HG03565 (cell line): ENCODE data around the gene RIBC1.
A peak's percentile ranks its signal among the peaks of the same experiment; 100 is the strongest.
"Not testable (repeated sequence)": the region's sequence is repeated elsewhere in the genome, so short reads cannot be mapped to it uniquely, and the experiment has no call there.

ENCODE experiments used
- ATAC-seq: cut with Tn5 transposase; IDR thresholded peaks from one replicate; pipeline ENCODE4 v1.9.1; 2021; ENCODE audit warnings: mild to moderate bottlenecking, moderate library complexity; ENCODE audit not compliant: unreplicated experiment

RIBC1 gene

DNA sequence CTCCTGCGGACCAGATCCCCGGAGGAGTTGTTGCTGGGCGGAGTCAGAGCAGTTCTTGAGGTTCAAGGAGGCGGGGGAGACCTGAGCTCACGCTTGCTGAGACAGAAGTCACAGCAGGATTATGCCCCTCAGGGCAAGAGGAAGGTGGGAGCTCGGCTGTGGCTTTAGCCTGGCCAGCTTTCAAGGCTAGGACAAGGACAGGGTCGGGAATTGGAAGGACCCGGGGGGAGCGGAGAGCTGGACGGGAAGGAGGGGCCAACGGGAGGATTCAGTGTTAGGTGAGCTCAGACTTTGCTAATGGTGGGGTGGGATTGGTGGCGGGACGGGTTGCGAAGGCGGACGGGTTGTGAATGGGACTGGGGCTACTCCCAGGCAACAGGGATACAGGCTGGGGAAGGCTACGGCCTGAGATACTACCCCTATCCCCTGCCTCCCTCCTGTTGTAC is at the start of gene RIBC1:
Gene RIBC1, plus strand, starts transcription at position 13 of the 446 bp plus-strand sequence. CDS start 3,404 bp downstream, outside the sequence.
- no peak for ATAC-seq

DNA sequence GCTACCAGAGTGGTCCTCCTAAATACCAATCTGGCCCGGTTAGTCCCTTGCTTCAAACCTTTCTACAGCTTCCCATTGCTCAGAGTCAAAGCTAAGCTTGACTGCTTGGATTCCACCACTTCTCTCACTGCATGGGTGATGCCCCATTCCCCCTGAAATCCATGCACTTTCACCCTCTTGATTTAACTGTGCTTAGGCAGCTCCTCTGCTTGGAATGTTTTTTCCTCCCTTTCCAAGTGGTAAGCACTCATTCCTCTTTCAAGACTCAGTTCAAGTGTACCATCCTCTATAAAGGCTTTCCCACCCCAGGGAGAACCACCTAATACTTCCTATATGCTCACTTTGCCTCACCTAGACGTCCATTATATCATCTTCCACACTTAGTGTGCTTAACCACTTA is 49.4 kb upstream of the RIBC1 start:
- ATAC-seq: no peak

DNA sequence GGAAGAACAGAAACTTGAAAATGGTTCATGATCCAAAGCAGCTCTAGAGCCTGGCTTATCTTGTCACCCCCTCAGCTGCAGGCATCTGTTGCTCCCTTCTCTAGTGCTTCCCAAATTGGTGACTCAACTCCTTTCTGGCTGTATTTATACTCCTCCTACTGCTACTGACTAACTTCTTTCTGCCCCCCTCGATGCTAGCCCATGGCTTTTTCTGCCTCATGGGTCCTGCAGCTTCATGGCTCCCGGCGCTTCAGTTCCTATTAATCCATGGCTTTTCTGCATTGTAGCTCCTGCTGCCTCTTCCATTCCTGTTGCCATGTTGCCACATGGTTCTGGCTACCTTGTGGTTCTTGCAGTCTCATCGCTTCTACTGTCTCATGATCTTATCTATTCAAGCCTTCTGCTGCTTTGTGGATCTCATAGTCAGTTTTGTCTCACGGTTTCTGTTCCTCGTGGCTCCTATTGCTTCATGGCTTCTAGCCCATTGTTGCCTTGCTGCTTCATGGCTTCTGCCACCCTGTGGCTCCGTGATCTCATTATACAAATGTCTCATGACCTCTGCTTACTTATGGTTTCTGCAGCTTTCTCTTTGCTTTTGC is 48.4 kb upstream of the RIBC1 start:
- ATAC-seq: no peak

DNA sequence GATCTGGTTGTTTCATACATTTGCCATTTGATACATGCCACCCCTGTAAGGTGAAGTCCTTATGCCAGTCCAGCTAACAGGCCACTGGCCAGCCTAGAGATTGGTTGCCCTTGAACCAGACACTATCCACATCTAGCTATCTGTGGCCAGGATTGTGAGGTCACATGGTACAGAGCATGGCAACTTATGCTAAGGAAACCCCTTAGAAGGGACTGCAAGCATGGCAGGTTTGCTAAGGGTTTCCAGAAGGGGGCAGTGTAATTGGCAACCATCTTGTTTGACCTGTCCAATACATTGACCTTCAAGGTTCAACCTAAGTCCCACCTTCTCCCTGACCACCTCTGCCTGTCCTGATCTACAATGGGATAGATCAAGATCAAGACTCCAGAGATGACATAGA is 47.8 kb upstream of the RIBC1 start:
- no peak for ATAC-seq

DNA sequence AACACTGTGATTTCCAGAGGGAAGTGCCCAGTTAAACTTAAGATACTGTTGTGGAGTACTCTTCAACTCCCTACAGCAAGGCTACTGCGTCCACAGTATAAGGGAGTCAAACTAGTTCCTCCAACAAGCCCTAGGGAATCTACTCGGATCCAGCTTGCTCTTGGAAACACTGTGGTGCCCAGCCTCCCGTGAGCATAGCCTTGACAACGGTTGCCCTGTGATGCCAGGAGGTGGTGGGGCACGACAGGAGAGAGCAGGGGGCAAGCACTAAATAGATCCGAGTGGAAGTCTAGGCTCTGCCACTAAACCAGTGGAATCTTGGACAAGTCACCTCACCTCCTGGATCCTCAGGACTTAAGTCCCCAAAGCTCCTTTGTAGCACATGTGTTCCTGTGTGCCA is 45.8 kb upstream of the RIBC1 start:
- no peak for ATAC-seq

DNA sequence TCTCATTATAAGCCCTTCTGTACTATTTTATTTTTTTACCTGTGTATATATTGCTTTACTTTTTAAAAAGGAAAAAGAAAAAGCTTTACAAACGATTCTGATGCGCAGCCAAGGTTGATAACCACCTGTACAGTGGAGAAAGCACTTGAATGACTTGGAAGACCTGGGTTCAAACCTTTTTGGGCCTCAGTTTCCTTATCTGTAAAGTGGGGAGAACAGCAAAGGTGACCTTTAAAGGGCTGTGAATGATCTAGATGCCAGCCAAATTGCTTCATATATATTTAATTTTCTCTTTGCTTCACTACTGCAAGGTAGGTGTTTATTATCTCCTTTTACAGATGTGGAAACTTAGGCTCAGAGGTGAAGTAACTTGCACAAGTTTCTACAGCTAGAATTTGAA is 45.2 kb upstream of the RIBC1 start:
- no peak for ATAC-seq

DNA sequence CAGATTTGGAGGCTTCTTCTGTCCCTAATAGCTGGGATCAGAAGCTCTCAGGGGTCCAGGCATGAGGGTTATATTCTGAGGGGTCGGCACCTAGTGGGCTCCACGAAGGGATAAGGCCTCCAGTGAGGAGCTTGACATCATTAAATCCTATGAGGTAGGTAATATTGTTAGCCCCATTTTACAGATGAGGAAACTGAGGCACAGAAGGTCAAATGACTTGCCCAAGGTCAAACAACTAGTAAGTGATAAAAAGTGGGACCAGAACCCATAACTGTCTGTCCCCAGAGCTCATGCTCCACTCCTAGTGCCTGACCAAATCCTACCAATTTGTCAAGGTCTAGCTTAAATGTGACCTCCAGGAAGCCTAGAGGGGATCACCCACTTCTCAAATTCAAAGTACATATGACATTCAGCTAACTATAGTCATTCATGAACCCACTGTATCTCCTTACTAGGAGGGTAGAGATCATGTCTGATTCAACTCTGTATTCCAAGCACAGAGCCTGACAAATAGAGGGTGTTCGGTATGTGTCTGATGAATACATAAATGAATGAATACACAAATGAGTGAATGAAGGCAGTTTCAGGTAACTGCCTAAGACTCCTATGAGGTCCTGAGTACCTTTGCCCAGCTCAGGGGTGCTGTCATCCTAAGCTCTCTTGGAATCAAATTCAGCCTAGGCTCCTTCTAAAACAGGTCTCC is 43.5 kb upstream of the RIBC1 start:
- no peak for ATAC-seq

DNA sequence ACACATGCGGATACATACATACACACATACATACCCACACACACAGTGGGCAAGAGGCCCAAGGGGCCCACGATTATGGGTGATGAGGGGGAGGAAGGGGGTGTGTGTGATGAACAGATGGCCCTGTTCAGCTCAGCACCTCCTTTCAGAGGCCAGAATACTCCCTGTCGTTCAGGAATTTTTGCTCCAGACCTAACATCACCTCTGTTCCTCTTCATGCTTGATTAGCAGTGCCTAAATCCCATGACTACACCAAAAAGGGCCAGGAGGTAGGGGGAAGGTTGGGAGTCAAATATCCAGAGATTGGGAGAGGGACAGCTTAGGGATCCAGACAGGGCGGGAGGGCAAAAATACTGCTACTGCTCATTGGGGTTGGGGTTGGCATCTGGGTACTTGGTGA is 42.9 kb upstream of the RIBC1 start:
- ATAC-seq: no peak

DNA sequence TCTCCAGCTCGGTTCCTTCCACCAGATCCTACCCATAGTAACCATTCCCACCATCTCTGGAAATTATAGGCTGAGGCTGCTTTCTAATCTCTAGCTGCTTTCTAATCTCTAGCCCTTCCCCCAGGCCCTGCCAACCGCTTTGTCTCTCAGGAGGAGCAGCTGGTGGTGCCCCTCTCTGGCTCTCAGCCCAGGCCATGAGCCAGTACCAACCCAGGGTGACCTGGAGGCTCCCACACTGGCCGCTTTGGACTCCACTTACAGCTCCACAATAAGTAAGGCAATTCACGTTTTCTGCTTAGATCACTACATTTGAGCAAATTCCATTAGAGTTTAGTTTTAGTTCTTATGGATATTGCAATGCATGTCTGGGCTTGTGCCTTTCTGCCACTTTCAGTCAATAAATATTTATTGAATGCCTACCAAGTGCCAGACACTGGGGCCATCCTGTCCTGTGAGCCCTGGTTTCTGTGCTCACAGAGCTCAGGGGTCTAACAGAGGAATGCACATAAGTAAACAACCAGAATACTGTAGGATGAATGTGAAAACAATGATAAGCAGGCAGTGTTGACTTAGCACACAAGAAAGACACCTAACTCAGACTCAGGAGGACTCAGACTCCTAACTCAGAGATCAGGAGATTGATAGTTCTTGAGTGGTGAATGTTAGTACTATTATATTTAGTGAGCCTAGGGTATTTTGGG is 39.1 kb upstream of the RIBC1 start:
- no peak for ATAC-seq

DNA sequence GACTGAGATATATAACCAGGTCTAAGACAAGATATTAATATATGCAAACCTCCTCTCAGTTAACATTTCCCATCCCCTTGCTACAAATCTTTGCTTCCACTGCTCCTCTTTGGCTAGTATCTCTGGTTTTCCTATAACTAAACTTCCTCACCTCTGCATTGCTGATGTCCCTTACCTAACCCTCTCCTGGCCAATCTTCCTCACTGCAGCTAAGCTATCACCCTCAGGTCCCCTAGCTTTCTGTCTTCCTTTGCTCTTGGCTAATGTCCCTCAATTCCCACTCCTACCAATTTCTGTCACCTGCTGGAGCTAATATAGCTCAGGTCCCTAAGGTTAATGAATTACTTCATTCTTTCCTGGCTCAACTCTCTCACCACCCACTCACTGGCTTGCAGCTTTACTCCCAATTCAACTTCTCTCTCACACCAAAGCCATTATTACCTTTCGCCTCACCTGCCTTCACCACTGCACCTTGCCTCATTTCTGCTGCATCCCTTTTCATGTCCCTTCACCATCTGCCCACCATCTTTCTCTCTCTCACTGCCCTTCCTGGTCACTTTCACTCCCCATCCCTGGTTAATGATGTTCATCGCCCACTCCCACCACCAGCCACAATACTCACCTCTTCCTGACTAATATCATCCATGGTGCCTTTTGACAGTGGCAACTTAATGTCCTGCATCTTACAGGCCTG is 26.9 kb upstream of the RIBC1 start:
- no peak for ATAC-seq

DNA sequence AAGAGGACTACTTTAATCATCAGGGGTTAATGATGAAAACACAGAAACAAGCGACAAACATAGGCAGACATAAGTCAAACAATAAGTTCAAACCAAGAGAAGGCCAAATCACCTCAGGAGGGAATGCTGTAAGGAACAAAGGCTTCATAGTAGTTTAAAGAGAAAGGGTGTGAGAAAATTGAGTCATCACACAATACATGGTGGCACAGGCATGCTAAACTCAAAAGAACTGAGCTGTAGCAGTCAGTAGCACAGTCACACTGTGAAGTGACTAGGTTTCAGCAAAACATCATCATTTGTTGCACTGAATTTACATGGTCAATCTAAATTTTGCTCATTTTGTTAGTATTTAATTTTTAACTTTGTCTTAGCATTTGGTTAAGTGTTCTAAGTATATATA is 24.5 kb upstream of the RIBC1 start:
- no peak for ATAC-seq

DNA sequence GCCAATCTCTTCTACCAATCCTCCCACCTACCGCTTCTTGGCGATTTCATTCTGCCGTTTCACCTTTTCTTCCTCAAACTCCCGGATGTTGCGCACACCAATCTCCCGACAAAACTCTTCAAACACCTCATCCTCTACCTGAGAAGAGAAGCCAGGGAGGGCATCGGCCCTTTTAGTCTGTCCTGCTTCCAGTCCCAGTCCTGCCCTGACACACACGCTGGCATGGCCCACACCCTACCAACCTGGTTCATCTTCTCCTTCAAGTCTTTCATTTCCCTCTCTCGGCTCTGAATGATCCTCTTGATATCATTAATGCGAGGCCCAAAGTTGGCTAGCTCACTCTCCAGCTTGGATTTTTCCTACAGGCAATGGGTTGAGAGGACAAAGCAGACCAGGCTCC is 19.1 kb upstream of the RIBC1 start:
- ATAC-seq: no peak

DNA sequence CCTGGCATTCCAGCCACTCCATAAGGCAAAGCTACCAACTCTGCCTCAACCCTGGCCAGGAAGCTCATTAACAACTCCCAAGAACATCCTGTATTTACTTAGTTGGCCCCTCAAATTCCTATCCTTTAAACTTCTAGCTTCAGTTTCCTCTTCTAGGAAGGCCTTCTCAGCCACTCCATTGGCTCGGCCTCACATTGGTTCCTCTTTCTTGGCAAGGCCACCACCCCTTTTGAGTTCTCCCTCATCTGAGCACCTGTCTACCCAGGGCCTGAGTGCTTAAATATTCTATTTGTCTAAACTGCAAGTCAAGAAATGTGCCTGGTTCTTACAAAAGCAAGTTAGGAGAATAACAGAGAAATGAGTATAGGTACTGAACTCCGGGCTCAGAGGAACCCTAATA is 10.2 kb upstream of the RIBC1 start:
- ATAC-seq: no peak

DNA sequence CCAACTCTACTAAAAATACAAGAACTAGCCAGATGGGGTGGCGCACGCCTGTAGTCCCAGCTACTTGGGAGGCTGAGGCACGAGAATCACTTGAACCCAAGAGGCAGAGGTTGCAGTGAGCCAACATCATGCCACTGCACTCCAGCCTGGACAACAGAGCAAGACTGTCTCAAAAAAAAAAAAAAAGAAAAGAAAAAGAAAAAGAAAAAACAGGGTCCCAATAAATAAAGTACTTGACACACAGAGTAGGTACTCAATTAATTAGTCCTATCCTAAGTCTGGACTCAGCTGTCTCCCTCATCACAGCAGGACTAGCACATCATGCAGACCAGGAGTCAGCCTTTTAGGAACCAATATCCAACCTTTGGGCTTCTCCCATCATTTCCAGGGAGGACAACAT is 2.3 kb upstream of the RIBC1 start:
- ATAC-seq: not testable (repeated sequence)

DNA sequence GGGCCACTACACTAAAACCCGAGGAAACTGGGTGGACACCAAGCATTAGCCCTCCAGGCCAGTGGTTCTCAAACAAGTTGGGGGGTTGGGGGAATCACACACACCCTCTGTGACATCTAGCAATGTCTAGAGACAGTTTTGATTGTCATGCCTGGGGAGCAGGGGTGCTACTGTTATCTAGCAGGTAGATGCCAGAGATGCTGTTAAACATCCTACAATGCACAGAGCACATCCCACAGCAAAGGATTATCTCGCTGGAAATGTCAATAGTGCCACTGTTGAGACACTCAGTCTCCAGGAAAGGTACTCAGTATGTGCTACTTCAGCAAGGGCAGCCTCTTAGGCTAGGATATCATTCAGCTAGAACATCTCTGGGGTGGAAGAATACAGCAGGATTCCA is 1.5 kb upstream of the RIBC1 start:
- no peak for ATAC-seq

DNA sequence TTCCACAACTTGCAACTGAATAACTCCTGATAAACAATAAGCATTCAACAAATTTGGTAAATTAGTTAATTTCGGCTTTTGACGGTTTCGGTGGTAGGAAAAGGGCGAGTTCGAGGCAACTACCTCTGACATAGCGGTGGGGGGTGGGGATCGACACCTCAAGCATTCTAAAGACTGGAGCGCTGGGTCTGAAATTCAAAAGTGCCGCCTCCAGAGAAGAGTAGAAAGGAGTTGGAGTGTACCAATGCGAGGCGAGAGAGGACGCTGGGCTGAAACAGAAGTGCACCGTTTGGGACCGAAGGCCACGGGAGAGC is 944 bp upstream of the RIBC1 start:
- no peak for ATAC-seq

DNA sequence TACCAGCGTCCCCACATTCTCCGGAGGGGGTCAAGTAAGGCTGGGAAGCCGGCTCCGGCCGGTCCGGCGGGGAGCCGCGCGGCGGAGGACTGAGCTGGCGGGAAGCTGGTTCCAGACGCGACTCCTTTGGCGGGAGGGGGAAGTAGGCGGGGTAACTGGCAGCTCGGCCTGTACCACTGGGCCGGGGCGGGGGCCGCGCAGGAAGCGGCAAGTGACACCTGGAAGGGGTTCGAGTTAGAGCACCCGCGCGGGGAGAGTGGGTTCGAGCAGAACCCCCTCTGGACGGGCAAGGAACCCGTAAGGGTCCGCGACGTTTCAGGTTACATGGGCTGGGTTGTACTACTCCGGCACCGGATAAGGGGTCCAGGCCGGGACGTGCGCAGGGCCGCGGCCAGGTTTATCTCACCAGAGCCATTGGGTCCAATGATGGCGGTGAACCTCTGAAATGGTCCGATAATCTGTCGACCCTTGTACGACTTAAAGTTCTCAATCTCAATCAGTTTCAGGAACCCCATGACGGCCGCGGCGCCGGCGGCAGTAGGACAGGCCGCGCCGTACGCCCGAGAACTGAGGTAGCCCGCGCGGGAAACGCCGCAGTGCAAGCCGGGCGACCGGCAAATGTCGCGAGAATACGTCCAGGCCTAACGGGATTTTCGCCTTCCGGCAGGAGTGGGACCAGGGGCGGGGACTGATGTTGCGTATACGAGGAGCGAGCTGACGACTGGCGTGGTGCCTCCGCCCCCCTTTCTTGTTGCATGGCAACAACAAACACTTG is 400 bp upstream of the RIBC1 start, which contains the start of gene SMC1A:
Gene SMC1A, minus strand, starts transcription at position 569 of the 775 bp plus-strand sequence. Its CDS starts 54 bp downstream, at position 515.
- ATAC-seq: peak; percentile 94

DNA sequence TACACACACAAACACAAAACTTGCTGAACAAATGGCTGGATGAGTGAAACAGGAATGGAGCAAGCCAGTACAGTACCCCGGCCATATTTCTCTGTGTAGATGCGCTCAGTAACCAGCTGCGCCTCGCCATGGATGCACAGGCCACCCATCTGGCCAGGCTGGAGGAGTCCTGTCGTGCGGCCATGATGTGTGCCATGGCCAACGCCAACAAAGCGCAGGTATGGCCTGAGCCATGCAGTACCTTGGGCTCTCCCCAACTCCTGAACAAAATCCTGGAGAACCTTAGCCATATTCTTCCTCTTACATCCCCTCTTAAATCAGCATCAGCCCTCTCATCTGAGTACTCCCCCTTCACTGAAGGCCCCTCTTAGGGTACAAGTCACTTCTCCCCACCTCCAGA is 7.1 kb downstream of the RIBC1 start:
- no peak for ATAC-seq

DNA sequence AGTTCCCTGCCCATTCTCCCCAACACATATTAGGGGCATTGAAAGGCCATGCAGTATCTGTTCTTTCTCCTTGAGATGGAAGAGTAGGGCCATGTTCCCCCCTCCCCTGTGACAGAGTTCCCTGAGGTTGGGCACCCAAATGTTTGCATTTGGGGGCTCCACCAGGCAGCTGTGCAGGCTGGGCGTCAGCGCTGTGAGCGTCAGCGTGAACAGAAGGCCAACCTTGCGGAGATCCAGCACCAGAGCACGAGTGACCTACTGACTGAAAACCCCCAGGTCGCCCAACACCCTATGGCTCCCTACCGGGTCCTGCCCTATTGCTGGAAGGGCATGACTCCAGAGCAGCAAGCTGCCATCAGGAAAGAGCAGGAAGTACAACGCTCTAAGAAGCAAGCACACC is 7.6 kb downstream of the RIBC1 start:
- no peak for ATAC-seq

DNA sequence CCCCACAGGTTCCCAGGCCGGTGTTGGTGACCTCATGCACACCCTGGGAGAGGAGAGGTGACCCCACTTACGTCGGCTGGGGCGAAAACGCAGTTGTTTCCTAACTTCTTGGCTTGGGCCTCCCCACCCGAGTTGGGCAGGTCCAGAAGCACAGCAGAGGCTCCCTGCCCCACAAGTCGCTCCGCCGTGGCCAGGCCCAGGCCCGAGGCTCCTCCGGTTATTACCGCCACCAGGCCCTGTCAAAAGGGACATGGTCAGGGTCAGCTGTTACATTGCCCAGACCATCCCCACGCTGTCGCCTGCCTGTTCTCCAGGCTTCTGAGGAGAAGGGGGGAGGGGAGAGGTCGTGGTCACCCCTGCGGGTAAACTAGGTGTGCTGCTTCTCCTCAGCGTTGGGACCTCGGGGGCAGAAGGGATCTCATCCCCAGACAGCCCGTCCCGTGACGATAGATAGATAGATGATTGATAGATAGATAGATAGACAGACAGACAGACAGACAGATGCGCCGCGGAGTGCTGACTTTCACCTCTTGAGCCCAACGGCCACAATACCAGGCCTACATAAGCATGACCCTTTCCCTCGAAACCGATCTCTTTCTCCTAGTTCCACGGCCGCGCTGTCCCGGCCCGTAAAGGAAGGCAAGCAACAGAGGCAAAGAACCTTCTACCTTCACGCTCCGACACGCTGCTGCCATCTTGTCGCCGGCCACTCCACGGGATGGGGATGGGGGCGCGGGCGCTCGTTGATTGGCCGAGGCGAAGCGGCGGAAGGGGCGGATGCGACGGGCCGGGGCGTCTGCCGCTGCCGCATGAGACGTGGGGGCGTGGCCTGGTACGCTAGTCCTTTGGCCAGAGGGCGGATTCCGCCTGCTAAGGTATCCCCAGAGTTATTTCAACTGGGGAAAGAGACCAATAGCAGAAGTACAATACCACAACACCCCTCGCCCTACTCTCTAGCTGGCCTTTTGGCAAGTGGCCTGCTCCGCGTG is 11.3 kb downstream of the RIBC1 start, which contains the start of gene HSD17B10:
Gene HSD17B10, minus strand, starts transcription at position 720 of the 989 bp plus-strand sequence. Its CDS starts 25 bp downstream, at position 695.
- ATAC-seq: peak; percentile 92
